ENCODE results near the gene STRBP. TPM values are rescaled to one million over a fixed set of nuclear protein-coding genes. Genes with fewer than 3 reads are reported as not detected.

Gene STRBP
- total and polyA plus RNA-seq, 9 of the 15 experiments (the other 6 are each of a cell fraction or from before 2014, with no cell fraction given) = 27.7 to 84.0 (median 70.2) TPM

DNA sequence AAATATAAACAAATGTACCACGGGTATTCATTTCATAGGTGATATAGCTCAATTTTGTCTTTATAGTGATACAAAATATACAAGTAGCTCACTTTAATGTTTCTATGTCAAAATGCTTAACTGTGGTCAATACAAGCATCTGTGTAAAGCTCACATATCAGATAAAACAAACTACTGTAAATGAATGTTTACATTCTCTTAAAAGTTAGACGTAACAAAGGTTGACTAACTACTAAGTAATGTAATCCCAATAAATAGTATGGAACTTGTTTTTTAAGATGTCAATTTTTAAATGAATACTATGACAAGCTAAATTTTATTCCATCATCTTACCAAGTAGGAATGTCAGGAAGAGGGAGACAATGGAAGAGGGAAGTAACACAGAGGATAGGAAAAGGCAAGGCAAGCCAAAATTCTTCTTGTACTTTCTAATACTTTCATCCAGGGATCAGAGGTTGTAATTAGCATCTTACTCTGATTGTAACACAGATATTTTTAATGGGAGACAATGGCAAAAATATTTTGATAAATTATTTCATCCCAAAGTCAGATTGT is 105.5 kb downstream of the STRBP start:
- ChIA-PET CTCF (ENCODE audit: low intra/inter-chr PET ratio) (no interaction called here), POLR2A (interaction anchor here (0.5 to 0.6 kb wide), 2 partner anchors 64 to 177 kb away, joined by 3 read pairs; no protein-coding TSS in a partner anchor)
- no peaks in the 10 kb centered on the region for H3K9me1 ChIP-seq (ENCODE audit: control insufficient read depth, insufficient read depth, low read length)
- H3K27me3 ChIP-seq (ENCODE audit: control insufficient read depth in 2 of 2, insufficient read depth in 2 of 2, low read length in 2 of 2) = no peaks in the 10 kb centered on the region
- no peak overlapping the region for H3K4me2 ChIP-seq (ENCODE audit: insufficient read depth, low read length)
- H3K4me3 ChIP-seq = no peak overlapping the region
- 56% methylated on average over 2 of the region's 2 CpGs for WGBS (ENCODE audit: insufficient coverage, low coverage, missing lambda C conversion rate)
- DNase-seq (ENCODE audit: extremely low read depth in 1 of 4, low spot score in 3 of 4) (no peak), ATAC-seq (no peak), FAIRE-seq (no peak)
- intact Hi-C loops (cut with micrococcal nuclease) = no loop called here
- H3K9me3 ChIP-seq (replicated peaks; ENCODE audit: control insufficient read depth, insufficient read depth, low read depth, low read length) = no peaks in the 10 kb centered on the region
- no peaks in the 10 kb centered on the region for H3K79me2 ChIP-seq (ENCODE audit: control insufficient read depth, insufficient read depth, low read length)
- no TSS peak for BruUV-seq (replicated peaks)
- H3K9ac ChIP-seq (ENCODE audit: insufficient read depth in 1 of 2, low read depth in 2 of 2, low read length in 2 of 2) = no peak overlapping the region
- H3K4me1 ChIP-seq (replicated peaks in 1 of 2; ENCODE audit: control insufficient read depth in 2 of 2, insufficient read depth in 2 of 2, low read length in 2 of 2) = no peaks in the 10 kb centered on the region
- H3K36me3 ChIP-seq (ENCODE audit: control insufficient read depth, insufficient read depth, low read length) = peaks cover 13% of the 10 kb centered on the region; the same call in 2 of the 3 replicates
- in situ Hi-C loops (cut with MboI) = no loop called here
- H2AFZ ChIP-seq (ENCODE audit: low read depth, low read length) = no peak overlapping the region
- no peak overlapping the region for H3K27ac ChIP-seq (ENCODE audit: extremely low read depth, low read depth, low read length)
- no peak for TF ChIP-seq NR2C1 (IDR thresholded peaks at IDR 0.05)
- TF ChIP-seq NR2C1 (tag; IDR thresholded peaks at IDR 0.05) = no peak
- no peak for TF ChIP-seq ADNP (tag; IDR thresholded peaks at IDR 0.05)
- no peak for TF ChIP-seq ZNF586 (CRISPR knock-in tag; conservative IDR thresholded peaks at IDR 0.05)
- no peak for TF ChIP-seq PHF21A (IDR thresholded peaks at IDR 0.05; ENCODE audit: borderline replicate concordance, low read depth)
- TF ChIP-seq HEY1 (CRISPR knock-in tag; IDR thresholded peaks at IDR 0.05; ENCODE audit: borderline replicate concordance) = no peak
- TF ChIP-seq ZNF561 (CRISPR knock-in tag; conservative IDR thresholded peaks at IDR 0.05) = no peak
- no peak for TF ChIP-seq ZNF766 (CRISPR knock-in tag; conservative IDR thresholded peaks at IDR 0.05)
- no peaks in the 10 kb centered on the region for H4K20me1 ChIP-seq (replicated peaks; ENCODE audit: control insufficient read depth, insufficient read depth, low read length)

Measured in K562 (cell line).